SKM-1 treated with dmso at 0.1 percent for 144 hours (cell line): Measurements from ENCODE around the gene DOCK1.

Source experiments
- DNase-seq: peaks from one replicate; lab custom pipeline; 2025; ENCODE audit not compliant: unreplicated experiment; lab: John Stamatoyannopoulos, UW

The DOCK1 gene

GRCh38 chr10:127485153-127485857 is 580.1 kb downstream of the DOCK1 start:
- DNase-seq: no peak

- no peak for DNase-seq
Observed at GRCh38 chr10:127486355-127486754, 581.1 kb downstream of the DOCK1 start.

GRCh38 chr10:127492607-127493250 is 587.5 kb downstream of the DOCK1 start:
- DNase-seq: no peak

- no peak for DNase-seq
Observed at GRCh38 chr10:127496035-127496434, 590.8 kb downstream of the DOCK1 start.

- no peak for DNase-seq
Observed at GRCh38 chr10:127497685-127498084, 592.5 kb downstream of the DOCK1 start.

GRCh38 chr10:127498087-127498486 is 592.9 kb downstream of the DOCK1 start:
- DNase-seq: no peak

GRCh38 chr10:127500127-127500526 is 594.9 kb downstream of the DOCK1 start:
- DNase-seq: no peak
